Vagina (tissue), 2 donors: ENCODE results near the gene RASSF10. TPM values are rescaled to one million over a fixed set of nuclear protein-coding genes. Genes with fewer than 3 reads are reported as not detected.

Experiments
- DNase-seq, 2 donors: peaks; one replicate each; pipeline ENCODE4 v3.0.0-alpha.2; 2017; ENCODE audit errors: extremely low spot score in 2 of 2
- H3K27ac ChIP-seq: fragments of 200-600 bp; sonication (generic); one replicate; pipeline ENCODE4 v1.5.1; 2019
- H3K27me3 ChIP-seq: fragments of 200-600 bp; sonication (generic); one replicate; pipeline ENCODE4 v1.5.1; 2019
- H3K36me3 ChIP-seq, 2 donors: fragments of 200-600 bp; sonication (generic); one replicate each; pipeline ENCODE4 v1.5.1; 2017 to 2019
- H3K4me1 ChIP-seq: fragments of 200-600 bp; sonication (generic); one replicate; pipeline ENCODE4 v1.5.1; 2019
- H3K4me3 ChIP-seq, 2 donors: fragments of 200-600 bp; sonication (generic); 1 replicate in 1 of 2; 2 replicates in 1 of 2; pipeline ENCODE4 v1.5.1; 2016 to 2019
- H3K9me3 ChIP-seq: fragments of 200-600 bp; sonication (generic); one replicate; pipeline ENCODE4 v1.5.1; 2019
- CTCF ChIP-seq, 3 experiments: fragments of 450-650 bp in 2 of 3; fragments of 200-600 bp in 1 of 3; sonication (generic) in 1 of 3; IDR thresholded peaks; one replicate each; pipeline ENCODE4 v1.5.1; 2017 to 2019; ENCODE audit warnings: antibody characterized with exemption in 3 of 3, mild to moderate bottlenecking in 2 of 3, moderate library complexity in 2 of 3
- POLR2A ChIP-seq, 2 donors: fragments of 450-650 bp; IDR thresholded peaks; one replicate each; pipeline ENCODE4 v1.6.1; 2017; ENCODE audit warnings: antibody characterized with exemption in 2 of 2, mild to moderate bottlenecking in 2 of 2, moderate library complexity in 2 of 2
- POLR2AphosphoS5 ChIP-seq, 2 donors: sonication (generic); formaldehyde crosslinking; IDR thresholded peaks; one replicate each; pipeline ENCODE4 v1.9.0; 2017; ENCODE audit warnings: antibody characterized with exemption in 2 of 2, mild to moderate bottlenecking in 2 of 2, low read depth in 1 of 2; ENCODE audit not compliant: insufficient read depth in 1 of 2
- intact Hi-C: fragments of 100-400 bp; cut with DNase I; formaldehyde crosslinking; loops from one replicate; pipeline ENCODE4 v1.15.1; 2023
- total RNA-seq: library from RNA; depleted of rRNA; stranded (reverse); fragments of >200 nt; gene quantifications from one replicate; pipeline ENCODE4 v1.2.3, GENCODE V29; 2016

RASSF10 gene
- total RNA-seq, 1 donor from 2014 or later: 3.7 TPM

DNA sequence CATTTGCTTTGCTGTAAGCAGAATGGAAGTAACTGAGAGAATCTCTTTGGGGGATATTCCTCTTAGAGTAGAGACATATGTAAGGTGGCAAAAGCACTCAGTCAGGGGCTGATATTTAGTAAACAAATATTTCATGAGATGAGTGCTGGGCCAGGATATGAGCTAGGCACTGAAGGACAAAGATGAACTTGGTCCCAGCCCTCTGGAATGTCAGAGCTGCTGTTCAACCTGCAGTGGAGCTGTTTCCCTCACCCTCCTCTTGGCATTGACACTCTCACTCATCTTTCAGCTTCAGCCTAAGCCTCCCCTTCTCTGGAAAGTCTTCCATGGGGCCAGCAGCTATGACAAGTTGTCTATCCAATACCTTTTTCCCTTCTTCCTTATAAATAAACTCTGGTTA lies 22.2 kb downstream of the RASSF10 start:
- Histone ChIP-seq H3K4me3 (no peak overlapping the region), H3K27me3 (no peaks in the 10 kb centered on the region), H3K4me1 (peaks cover 15% of the 10 kb centered on the region), H3K27ac (no peak overlapping the region), H3K9me3 (no peaks in the 10 kb centered on the region), H3K36me3 (no peaks in the 10 kb centered on the region)
- intact Hi-C loops: no loop called here
- TF ChIP-seq POLR2A (IDR thresholded peaks at IDR 0.05) (no peak), POLR2AphosphoS5 (IDR thresholded peaks at IDR 0.05; ENCODE audit: insufficient read depth in 1 of 2, low read depth in 1 of 2) (no peak), CTCF (IDR thresholded peaks at IDR 0.05) (no peak)
- DNase-seq: no peak

GRCh38 chr11:13033760-13034533 lies 24.8 kb downstream of the RASSF10 start:
- H3K4me1 ChIP-seq: peaks cover 15% of the 10 kb centered on the region
- intact Hi-C loops: no loop called here
- no peak overlapping the region for H3K4me3 ChIP-seq
- TF ChIP-seq POLR2A (IDR thresholded peaks at IDR 0.05): no peak
- TF ChIP-seq CTCF (IDR thresholded peaks at IDR 0.05): no peak
- TF ChIP-seq POLR2AphosphoS5 (IDR thresholded peaks at IDR 0.05; ENCODE audit: insufficient read depth in 1 of 2, low read depth in 1 of 2): no peak
- no peak for DNase-seq
- H3K9me3 ChIP-seq: no peaks in the 10 kb centered on the region
- H3K36me3 ChIP-seq: no peaks in the 10 kb centered on the region
- no peak overlapping the region for H3K27ac ChIP-seq
- H3K27me3 ChIP-seq: no peaks in the 10 kb centered on the region

DNA sequence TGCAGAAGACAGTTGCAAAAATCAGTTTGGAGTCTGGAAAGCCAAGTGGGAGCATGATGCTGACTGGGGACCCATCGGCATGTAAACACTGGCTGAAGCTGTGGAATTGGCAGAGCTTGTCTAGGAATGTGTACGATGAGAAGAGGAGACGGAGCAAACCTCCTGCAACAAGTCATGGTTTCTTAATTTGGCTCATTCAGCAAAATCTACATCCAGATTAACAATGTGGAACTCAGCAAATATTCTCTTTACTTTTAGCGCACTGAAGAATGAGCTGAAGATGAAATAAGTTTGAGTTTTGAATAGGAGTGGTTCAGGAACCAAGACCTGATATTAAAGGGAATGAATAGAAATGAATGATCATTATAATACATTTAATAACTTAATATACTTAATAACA lies 26.6 kb downstream of the RASSF10 start:
- Histone ChIP-seq H3K4me1 (peaks cover 13% of the 10 kb centered on the region), H3K27ac (no peak overlapping the region), H3K36me3 (no peaks in the 10 kb centered on the region), H3K27me3 (no peaks in the 10 kb centered on the region), H3K9me3 (no peaks in the 10 kb centered on the region), H3K4me3 (no peak overlapping the region)
- DNase-seq: no peak
- intact Hi-C loops: no loop called here
- TF ChIP-seq CTCF (IDR thresholded peaks at IDR 0.05): no peak
- no peak for TF ChIP-seq POLR2AphosphoS5 (IDR thresholded peaks at IDR 0.05; ENCODE audit: insufficient read depth in 1 of 2, low read depth in 1 of 2)
- TF ChIP-seq POLR2A (IDR thresholded peaks at IDR 0.05): no peak

DNA sequence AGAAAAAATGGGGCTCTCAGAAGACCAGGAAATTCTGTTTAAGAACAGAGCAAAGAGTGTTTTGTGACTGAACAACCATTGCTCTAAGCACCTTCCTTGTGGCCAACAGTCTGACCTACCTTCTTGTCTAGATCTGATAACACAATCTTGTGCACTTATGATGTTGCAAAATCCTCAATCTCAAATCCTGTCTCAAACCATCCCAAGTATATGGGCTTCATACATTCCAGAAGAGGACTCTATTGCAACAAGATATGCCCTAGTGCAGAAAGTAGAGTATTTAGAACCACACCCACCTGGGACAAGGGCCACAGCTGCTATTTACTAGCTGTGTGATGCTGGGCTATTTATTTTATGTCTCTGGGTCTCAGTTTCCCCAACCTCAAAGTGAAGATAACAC lies 27.1 kb downstream of the RASSF10 start:
- H3K4me1 ChIP-seq: peaks cover 8% of the 10 kb centered on the region
- intact Hi-C loops: no loop called here
- no peaks in the 10 kb centered on the region for H3K27me3 ChIP-seq
- no peaks in the 10 kb centered on the region for H3K36me3 ChIP-seq
- TF ChIP-seq CTCF (IDR thresholded peaks at IDR 0.05): no peak
- TF ChIP-seq POLR2A (IDR thresholded peaks at IDR 0.05): no peak
- no peak for TF ChIP-seq POLR2AphosphoS5 (IDR thresholded peaks at IDR 0.05; ENCODE audit: insufficient read depth in 1 of 2, low read depth in 1 of 2)
- H3K4me3 ChIP-seq: no peak overlapping the region
- no peaks in the 10 kb centered on the region for H3K9me3 ChIP-seq
- H3K27ac ChIP-seq: no peak overlapping the region
- no peak for DNase-seq

DNA sequence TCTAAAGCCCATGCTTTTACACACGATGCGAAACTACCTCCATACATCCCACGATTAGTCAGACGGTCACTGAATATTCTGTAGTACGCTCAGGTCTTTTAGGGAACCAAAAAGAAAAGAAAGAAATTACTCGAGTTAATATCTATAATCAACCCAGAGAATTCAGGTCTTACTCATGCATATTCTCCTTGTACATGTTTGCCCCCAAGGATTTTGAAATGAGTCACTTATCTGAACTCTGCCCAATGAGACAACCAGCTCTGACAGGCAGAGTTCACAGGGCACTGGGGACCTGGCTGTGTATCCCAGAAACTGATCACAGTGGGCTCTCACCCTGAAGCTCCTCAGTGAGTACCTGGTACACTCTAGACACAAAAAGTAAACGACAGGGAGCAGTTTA lies 29.2 kb downstream of the RASSF10 start:
- H3K27ac ChIP-seq: no peak overlapping the region

More for the DNA sequence above, 29.2 kb downstream of the RASSF10 start:
- H3K4me3 ChIP-seq: no peak overlapping the region
- TF ChIP-seq POLR2A (IDR thresholded peaks at IDR 0.05) (no peak), POLR2AphosphoS5 (IDR thresholded peaks at IDR 0.05; ENCODE audit: insufficient read depth in 1 of 2, low read depth in 1 of 2) (no peak)
- DNase-seq: no peak
- intact Hi-C loops: no loop called here
- H3K9me3 ChIP-seq: no peaks in the 10 kb centered on the region
- no peaks in the 10 kb centered on the region for H3K4me1 ChIP-seq
- no peaks in the 10 kb centered on the region for H3K36me3 ChIP-seq
- no peaks in the 10 kb centered on the region for H3K27me3 ChIP-seq
